Nephron (organoid): ENCODE measurements around the gene FOXF2.

ENCODE experiments used
- H3K27ac Mint-ChIP-seq, 3 experiments: 2 replicates each; pipeline ENCODE4 v1.8.0; 2020; ENCODE audit warnings: mixed read lengths in 3 of 3, mild to moderate bottlenecking in 2 of 3, moderate library complexity in 1 of 3
- H3K27me3 Mint-ChIP-seq: 2 replicates; pipeline ENCODE4 v1.8.0; 2021; ENCODE audit warnings: low read depth, mild to moderate bottlenecking, moderate library complexity, mixed read lengths
- H3K36me3 Mint-ChIP-seq: 2 replicates; pipeline ENCODE4 v1.8.0; 2020; ENCODE audit warnings: low read depth, mixed read lengths
- H3K4me1 Mint-ChIP-seq: 2 replicates; pipeline ENCODE4 v1.8.0; 2020; ENCODE audit warnings: mixed read lengths
- H3K4me3 Mint-ChIP-seq, 3 experiments: 2 replicates each; pipeline ENCODE4 v1.8.0; 2020; ENCODE audit warnings: mild to moderate bottlenecking in 3 of 3, mixed read lengths in 3 of 3, moderate library complexity in 2 of 3
- H3K9me3 Mint-ChIP-seq: 2 replicates; pipeline ENCODE4 v1.8.0; 2020; ENCODE audit warnings: mixed read lengths
- TF ChIP-seq, protein P1 (sequence below), 3 experiments: fragments of 200-600 bp; sonication (generic); IDR thresholded peaks; one replicate each; pipeline ENCODE4 v1.5.0; 2021; ENCODE audit warnings: antibody characterized with exemption in 3 of 3; ENCODE audit not compliant: unreplicated experiment in 3 of 3

Gene FOXF2

DNA sequence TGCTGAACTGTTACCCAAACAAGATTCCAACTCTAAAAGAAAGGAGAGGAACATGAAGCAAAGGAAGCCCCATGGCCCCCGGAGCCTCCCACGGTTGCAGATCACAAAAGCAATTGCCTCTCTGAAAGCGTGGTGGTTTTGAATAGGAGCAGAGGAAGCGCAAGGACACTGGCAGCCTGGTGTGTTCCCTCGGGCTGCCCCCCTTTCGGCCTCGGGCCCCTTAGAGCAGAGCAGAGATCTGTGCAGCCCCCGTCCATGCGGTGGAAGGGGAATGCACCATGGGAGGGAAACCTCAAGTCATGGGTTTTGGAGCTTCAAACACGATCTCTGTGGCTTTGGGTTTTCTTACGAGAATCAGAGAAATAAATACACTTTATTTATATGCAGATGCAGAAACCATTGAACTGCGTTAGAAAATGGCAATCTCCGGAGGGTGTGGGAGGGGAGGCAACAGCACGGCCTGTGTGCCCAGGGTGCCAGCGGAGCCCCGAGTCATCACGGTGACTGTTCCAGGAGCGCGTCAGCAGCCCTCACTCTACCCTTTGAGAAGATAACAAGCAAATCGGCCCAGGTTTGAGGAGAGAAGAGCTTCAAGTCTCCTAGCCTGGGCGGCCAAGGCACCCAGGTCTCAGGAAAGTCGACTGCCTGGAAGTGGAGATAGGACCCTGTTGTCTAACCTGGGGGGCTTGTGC lies 20.5 kb downstream of the FOXF2 start:
- H3K27me3 Mint-ChIP-seq = peaks cover 45% of the 10 kb centered on the region
- no peaks in the 10 kb centered on the region for H3K36me3 Mint-ChIP-seq
- TF ChIP-seq, protein P1, sequence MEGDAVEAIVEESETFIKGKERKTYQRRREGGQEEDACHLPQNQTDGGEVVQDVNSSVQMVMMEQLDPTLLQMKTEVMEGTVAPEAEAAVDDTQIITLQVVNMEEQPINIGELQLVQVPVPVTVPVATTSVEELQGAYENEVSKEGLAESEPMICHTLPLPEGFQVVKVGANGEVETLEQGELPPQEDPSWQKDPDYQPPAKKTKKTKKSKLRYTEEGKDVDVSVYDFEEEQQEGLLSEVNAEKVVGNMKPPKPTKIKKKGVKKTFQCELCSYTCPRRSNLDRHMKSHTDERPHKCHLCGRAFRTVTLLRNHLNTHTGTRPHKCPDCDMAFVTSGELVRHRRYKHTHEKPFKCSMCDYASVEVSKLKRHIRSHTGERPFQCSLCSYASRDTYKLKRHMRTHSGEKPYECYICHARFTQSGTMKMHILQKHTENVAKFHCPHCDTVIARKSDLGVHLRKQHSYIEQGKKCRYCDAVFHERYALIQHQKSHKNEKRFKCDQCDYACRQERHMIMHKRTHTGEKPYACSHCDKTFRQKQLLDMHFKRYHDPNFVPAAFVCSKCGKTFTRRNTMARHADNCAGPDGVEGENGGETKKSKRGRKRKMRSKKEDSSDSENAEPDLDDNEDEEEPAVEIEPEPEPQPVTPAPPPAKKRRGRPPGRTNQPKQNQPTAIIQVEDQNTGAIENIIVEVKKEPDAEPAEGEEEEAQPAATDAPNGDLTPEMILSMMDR (IDR thresholded peaks at IDR 0.05; ENCODE audit: unreplicated experiment in 3 of 3) = no peak
- H3K27ac Mint-ChIP-seq = no peak overlapping the region
- peaks cover 5% of the 10 kb centered on the region for H3K4me1 Mint-ChIP-seq
- no peak overlapping the region for H3K4me3 Mint-ChIP-seq
- H3K9me3 Mint-ChIP-seq = no peaks in the 10 kb centered on the region

GRCh38 chr6:1412901-1413300 lies 23.5 kb downstream of the FOXF2 start:
- H3K9me3 Mint-ChIP-seq = no peaks in the 10 kb centered on the region
- no peak overlapping the region for H3K4me3 Mint-ChIP-seq
- TF ChIP-seq, protein P1 (IDR thresholded peaks at IDR 0.05; ENCODE audit: unreplicated experiment in 3 of 3) = no peak
- H3K27me3 Mint-ChIP-seq = peaks cover 67% of the 10 kb centered on the region
- H3K27ac Mint-ChIP-seq = no peak overlapping the region
- H3K36me3 Mint-ChIP-seq = no peaks in the 10 kb centered on the region
- peaks cover 5% of the 10 kb centered on the region for H3K4me1 Mint-ChIP-seq

GRCh38 chr6:1415416-1416063 lies 26.2 kb downstream of the FOXF2 start:
- TF ChIP-seq, protein P1 (IDR thresholded peaks at IDR 0.05; ENCODE audit: unreplicated experiment in 3 of 3) = no peak
- Mint-ChIP-seq H3K27me3 (peaks cover 56% of the 10 kb centered on the region), H3K4me3 (no peak overlapping the region), H3K9me3 (peaks cover 4% of the 10 kb centered on the region), H3K36me3 (no peaks in the 10 kb centered on the region), H3K27ac (no peak overlapping the region), H3K4me1 (no peaks in the 10 kb centered on the region)

GRCh38 chr6:1416191-1416760 lies 26.9 kb downstream of the FOXF2 start:
- no peaks in the 10 kb centered on the region for H3K36me3 Mint-ChIP-seq
- no peak overlapping the region for H3K27ac Mint-ChIP-seq
- H3K4me1 Mint-ChIP-seq = no peaks in the 10 kb centered on the region
- peaks cover 8% of the 10 kb centered on the region for H3K9me3 Mint-ChIP-seq
- no peak overlapping the region for H3K4me3 Mint-ChIP-seq
- TF ChIP-seq, protein P1 (IDR thresholded peaks at IDR 0.05; ENCODE audit: unreplicated experiment in 3 of 3) = no peak
- peaks cover 53% of the 10 kb centered on the region for H3K27me3 Mint-ChIP-seq

GRCh38 chr6:1416820-1417219 lies 27.4 kb downstream of the FOXF2 start:
- no peaks in the 10 kb centered on the region for H3K36me3 Mint-ChIP-seq
- no peak overlapping the region for H3K4me3 Mint-ChIP-seq
- TF ChIP-seq, protein P1 (IDR thresholded peaks at IDR 0.05; ENCODE audit: unreplicated experiment in 3 of 3) = no peak
- peaks cover 51% of the 10 kb centered on the region for H3K27me3 Mint-ChIP-seq
- H3K27ac Mint-ChIP-seq = no peak overlapping the region
- H3K4me1 Mint-ChIP-seq = no peaks in the 10 kb centered on the region
- peaks cover 8% of the 10 kb centered on the region for H3K9me3 Mint-ChIP-seq
